HG03571 (cell line): ENCODE data around the gene ALPP.
"Not testable (repeated sequence)": the region's sequence is repeated elsewhere in the genome, so short reads cannot be mapped to it uniquely, and the experiment has no call there.

Experiments
- ATAC-seq: cut with Tn5 transposase; IDR thresholded peaks from one replicate; pipeline ENCODE4 v1.9.1; 2021; ENCODE audit not compliant: unreplicated experiment

Gene ALPP

DNA sequence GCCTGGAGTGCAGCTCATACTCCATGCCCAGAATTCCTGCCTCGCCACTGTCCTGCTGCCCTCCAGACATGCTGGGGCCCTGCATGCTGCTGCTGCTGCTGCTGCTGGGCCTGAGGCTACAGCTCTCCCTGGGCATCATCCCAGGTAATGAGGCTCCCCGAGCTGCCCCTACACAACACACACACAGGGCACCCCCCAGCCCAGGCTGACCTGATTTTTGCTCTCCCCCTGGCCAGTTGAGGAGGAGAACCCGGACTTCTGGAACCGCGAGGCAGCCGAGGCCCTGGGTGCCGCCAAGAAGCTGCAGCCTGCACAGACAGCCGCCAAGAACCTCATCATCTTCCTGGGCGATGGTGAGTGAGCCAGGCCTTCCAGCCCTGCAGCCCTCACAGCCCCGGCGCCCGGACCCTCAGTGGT lies at the start of gene ALPP:
Gene ALPP, plus strand, starts transcription at position 17 of the 417 bp plus-strand sequence. Its CDS starts 52 bp downstream, at position 69.
- ATAC-seq = not testable (repeated sequence)

- ATAC-seq = no peak
Observed at GRCh38 chr2:232329716-232330067, 48.9 kb upstream of the ALPP start.

- ATAC-seq = no peak
Observed at GRCh38 chr2:232330068-232330999, 48.2 kb upstream of the ALPP start.

GRCh38 chr2:232331061-232331460 lies 47.5 kb upstream of the ALPP start:
- not testable (repeated sequence) for ATAC-seq

DNA sequence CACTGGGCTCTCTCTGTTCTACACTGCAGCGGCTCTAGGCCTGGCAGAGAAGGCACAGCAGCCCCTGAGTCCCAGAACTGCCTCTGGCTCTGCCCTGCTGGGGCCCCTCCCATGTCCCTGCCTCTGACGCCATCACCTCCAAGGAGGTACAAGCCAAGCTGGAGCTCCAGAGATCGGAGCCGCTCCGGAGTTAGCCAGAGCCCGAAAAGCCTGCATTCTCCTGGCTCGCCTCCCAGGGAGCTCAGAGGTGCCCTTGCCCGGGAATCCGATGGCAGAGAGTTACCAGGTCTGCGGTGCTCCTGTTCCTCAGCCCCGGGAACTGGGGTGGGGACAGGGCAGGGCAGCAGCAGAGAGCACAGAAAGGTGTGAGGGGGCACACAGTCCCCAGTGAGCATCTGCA lies 46.9 kb upstream of the ALPP start:
- not testable (repeated sequence) for ATAC-seq

GRCh38 chr2:232332244-232332939 lies 46.2 kb upstream of the ALPP start:
- ATAC-seq = not testable (repeated sequence)

DNA sequence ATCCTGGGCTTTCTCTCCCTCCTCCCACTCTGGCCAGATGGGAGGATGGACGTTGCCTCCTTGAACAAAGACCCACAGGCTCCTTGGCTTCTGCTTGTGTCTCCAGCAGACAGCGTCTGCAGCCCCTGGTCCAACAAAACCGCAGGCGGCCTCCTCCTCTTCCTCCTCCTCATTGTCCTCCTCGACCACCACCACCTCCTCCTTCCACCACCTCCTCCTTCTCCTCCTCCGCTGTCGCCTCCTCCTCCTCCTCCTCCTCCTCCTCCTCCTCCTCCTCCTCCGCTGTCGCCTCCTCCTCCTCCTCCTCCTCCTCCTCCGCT lies 45.7 kb upstream of the ALPP start:
- no peak for ATAC-seq

GRCh38 chr2:232333361-232334135 lies 45.0 kb upstream of the ALPP start:
- ATAC-seq = no peak

DNA sequence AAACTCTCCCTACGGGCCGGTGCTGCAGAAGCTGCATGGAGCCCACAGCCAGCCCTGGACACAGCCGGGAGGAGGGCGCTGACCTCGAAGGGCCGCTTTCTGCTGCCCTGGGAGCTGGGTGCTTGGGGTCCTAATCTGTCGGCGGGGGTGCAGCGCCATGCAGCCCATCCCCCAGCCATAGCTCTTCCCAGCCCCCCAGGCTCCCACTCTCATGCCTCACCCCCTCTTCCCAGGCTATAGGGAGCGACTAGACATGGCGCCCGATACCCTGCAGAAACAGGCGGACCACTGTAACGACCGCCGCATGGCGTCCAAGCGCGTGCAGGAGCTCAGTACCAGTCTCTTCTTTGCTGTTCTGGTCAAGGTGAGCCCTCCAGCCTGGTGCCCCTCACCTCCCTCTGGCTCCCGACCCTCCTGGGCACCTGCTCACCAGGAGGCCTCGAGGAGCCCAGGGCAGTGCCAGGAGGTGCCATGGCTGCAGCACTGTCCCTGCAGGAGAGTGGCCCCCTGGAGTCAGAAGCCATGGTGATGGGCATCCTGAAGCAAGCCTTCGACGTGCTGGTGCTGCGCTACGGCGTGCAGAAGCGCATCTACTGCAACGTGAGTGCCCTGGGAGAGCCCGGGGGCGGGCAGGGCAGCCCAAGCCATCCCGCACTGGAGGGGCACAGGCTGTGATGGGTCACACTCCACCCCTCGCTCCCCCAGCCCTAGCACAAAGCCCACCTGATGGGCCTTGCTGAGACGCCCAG lies 44.2 kb upstream of the ALPP start:
- not testable (repeated sequence) for ATAC-seq

DNA sequence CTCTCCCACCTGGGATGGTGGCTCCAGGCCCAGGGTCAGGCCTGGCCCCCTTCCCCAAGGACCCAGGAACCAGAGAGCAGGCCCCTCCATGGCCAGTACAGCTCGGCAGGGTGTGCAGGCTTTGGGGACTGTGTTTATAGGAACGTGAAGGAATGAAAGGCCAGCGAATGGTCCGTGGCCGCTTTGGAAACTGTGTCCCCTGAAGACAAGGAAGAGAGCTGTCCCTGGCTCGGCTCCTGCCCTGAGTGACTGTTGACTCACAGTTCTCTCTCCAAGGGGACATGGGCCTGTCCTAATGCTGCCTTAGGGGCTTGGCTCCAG lies 43.7 kb upstream of the ALPP start:
- not testable (repeated sequence) for ATAC-seq

GRCh38 chr2:232335206-232335858 lies 43.2 kb upstream of the ALPP start:
- ATAC-seq = not testable (repeated sequence)

- no peak for ATAC-seq
Observed at GRCh38 chr2:232335859-232336215, 42.7 kb upstream of the ALPP start.

DNA sequence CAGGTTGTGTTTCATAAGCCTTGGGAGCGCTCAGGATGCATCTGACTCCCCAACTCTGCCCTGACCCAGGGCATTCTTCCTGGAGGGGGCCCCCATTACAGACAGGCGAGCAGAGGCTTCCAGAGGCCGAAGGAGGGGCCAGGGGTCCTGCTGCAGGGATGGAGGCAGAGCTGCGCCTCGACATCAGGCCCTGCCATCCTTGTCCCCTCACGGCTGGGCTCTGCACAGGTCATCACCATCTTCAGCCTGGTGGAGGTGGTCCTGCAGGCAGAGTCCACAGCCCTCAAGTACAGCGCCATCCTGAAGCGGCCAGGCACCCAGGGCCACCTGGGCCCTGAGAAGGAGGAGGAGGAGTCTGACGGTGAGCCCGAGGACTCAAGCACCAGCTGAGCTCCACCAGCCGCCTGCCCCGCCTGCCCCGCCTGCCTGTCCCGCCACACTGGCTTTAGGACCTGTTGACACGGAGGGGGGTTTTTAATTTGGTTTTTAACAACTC lies 42.3 kb upstream of the ALPP start:
- no peak for ATAC-seq

DNA sequence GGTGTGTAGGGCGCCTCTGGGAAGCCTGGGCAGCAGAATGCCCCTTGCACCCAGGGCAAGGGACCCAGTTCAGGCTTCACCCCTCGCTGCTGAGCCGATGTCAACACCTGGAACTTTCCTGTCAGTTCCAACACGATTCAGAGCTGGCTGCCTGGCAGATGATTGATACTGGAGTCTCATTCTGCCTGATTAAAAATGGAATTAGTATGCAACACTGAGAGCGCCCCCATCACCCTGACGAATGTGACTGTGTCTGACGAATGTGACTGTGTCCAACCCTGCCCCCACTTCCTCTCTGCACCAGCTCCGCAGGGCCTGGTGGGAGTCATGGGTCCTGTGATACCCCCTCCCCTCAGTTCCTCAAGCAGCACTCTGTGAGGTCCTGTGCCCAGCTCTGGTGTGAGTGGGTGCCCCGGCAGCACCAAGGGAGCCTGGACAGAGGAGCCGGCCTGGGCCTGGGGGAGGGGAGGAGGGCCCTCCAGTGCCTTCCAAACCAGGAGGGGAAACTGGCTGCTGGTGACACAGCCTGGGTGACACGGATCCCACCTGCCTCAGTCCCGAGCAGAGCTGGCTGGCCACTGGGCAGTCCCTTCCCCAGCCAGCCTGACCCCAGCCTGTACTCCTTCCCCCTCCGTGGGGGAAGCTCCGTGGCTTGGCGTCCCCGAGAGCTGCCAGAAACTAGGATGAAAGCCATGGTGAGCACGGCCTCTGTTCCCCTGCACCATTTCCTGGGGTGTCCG lies 41.4 kb upstream of the ALPP start:
- no peak for ATAC-seq

- not testable (repeated sequence) for ATAC-seq
Observed at GRCh38 chr2:232338094-232338758, 40.3 kb upstream of the ALPP start.

- ATAC-seq = no peak
Observed at GRCh38 chr2:232338759-232339106, 39.8 kb upstream of the ALPP start.

- no peak for ATAC-seq
Observed at GRCh38 chr2:232339121-232340081, 39.1 kb upstream of the ALPP start.
